ENCODE data around the gene TBK1. TPM values are rescaled to one million over a fixed set of nuclear protein-coding genes. Genes with fewer than 3 reads are reported as not detected.
"Not testable (repeated sequence)": the region's sequence is repeated elsewhere in the genome, so short reads cannot be mapped to it uniquely, and the experiment has no call there.

TBK1 gene
- total RNA-seq, 1 donor from 2014 or later, result 11.6 TPM

DNA sequence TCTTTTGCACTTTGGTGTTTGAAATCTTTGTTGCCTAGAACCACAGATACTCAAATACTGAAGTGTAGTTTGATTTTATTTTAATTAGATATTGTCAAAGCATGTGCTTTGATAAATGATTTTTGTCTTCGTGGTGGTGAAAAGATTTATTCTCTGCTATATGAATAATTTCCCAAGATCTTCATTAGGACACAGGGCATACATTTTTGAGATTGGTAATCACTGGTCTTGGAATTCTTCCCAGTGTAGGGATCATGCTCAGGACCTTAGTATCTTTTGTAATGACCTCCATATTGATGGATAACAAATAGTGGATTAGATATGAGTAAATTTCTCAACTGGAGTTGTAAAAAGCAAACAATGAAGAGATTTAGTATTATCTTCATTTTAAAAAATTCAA lies 28.2 kb downstream of the TBK1 start:
- DNase-seq (no peak), ATAC-seq (ENCODE audit: poor library complexity) (no peak)
- intact Hi-C loops (cut with DNase I), result loop anchor here (10.0 kb wide), 1 partner anchor 55 kb away; no protein-coding TSS in a partner anchor

DNA sequence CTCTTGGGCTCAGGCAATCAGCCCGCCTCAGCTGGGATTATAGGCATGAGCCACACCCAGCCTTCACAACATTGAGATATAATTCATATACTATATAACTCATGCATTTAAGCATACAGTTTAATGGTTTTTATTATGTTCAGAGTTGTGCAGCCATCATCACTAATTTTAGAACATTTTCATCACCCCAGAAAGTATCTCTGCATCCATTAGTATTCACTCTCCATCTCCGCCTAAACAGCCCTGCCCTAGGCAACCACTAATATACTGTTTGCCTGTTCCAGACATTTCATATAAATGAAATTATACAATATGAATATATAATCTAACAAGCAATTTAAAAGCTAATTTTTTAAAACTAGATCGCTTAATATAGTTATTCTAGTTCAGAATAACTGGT lies 34.7 kb downstream of the TBK1 start:
- DNase-seq (no peak), ATAC-seq (ENCODE audit: poor library complexity) (no peak)
- intact Hi-C loops (cut with DNase I), result loop anchor here (10.0 kb wide), 1 partner anchor 62 kb away; no protein-coding TSS in a partner anchor

GRCh38 chr12:64491718-64492117 lies 39.8 kb downstream of the TBK1 start:
- intact Hi-C loops (cut with DNase I), result no loop called here
- DNase-seq (no peak), ATAC-seq (ENCODE audit: poor library complexity) (no peak)

- no peak for ATAC-seq (ENCODE audit: poor library complexity)
- DNase-seq, result no peak
- intact Hi-C loops (cut with DNase I), result no loop called here
These were observed 41.6 kb downstream of the TBK1 start for GRCh38 chr12:64493513-64493912.

DNA sequence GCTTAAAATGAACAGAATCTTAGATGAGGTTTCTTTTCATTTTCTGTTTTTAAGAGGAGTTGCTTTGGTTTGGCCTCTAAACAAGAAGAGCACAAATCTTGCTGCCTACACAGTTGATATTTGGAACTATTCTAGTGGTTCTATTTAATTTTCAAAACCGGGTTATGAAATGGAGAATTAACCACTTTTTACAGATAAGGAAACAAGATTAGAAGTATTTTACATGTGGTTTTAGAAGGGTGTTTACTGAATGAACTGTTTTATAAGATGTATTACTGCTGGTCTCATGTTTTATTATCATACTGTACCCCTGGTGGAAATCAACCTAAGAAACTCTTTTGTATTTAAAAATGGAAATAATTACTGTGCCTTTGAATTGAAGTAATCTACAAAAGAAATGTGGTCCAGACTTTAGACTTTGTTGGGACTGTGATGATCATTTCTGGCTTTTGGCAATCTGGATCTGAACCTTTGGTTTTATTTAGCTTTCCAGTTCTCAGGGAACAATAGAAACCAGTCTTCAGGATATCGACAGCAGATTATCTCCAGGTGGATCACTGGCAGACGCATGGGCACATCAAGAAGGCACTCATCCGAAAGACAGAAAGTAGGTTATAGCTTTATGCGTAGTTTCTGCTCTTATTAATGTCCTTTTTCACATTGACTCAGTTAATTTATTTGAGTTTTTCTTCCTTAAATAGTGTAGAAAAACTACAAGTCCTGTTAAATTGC lies 43.2 kb downstream of the TBK1 start:
- ATAC-seq (ENCODE audit: poor library complexity), result no peak
- intact Hi-C loops (cut with DNase I), result no loop called here
- DNase-seq, result no peak

DNA sequence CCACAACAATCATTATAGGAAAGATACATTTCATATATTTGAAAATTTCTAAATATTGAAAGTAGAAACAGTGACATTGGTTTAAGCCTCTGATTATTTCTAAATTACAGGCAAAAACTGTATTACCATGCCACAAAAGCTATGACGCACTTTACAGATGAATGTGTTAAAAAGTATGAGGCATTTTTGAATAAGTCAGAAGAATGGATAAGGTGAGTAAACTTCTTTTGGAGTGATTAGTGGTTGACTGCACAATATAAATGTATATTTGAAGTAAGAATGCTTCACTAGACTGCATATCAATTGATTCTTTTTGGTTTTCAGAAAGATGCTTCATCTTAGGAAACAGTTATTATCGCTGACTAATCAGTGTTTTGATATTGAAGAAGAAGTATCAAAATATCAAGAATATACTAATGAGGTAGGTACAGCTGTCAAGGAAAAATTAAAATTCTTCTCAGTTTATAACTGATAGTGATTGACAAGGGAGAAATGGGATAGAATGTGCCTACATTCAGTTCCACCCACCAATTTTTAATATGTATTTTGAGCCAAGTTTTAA lies 45.0 kb downstream of the TBK1 start:
- no peak for DNase-seq
- ATAC-seq (ENCODE audit: poor library complexity), result no peak
- intact Hi-C loops (cut with DNase I), result no loop called here

DNA sequence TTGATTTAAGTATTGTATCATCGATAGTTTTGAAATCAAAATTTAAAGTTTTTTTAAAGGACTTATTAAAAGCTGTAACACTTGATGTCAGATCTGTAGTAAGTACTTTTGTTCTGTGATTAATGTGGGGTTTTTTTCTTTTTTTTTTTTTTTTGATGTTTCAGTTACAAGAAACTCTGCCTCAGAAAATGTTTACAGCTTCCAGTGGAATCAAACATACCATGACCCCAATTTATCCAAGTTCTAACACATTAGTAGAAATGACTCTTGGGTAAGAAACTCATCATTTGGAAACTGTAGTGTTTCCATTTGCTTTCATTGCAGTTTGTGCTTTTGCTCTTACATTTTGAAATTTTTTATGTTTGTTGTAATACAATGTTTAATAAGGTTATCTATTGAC lies 45.6 kb downstream of the TBK1 start:
- ATAC-seq (ENCODE audit: poor library complexity) (no peak), DNase-seq (no peak)
- intact Hi-C loops (cut with DNase I), result no loop called here

DNA sequence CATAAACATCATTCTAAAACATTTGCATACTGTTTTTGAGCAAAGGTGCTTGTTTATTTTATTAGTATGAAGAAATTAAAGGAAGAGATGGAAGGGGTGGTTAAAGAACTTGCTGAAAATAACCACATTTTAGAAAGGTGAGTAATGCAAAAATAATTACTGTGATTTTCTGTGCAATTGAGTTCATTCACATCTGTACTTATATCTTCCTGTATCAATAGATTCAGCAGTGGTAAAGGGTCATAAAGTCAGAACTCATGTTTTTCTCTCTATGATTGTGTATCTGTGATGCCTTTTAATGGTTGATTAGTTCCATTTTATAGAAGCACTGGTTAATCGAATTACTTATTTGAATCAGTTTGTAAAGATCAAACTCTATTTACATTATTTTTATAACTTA lies 46.0 kb downstream of the TBK1 start:
- ATAC-seq (ENCODE audit: poor library complexity) (no peak), DNase-seq (no peak)
- intact Hi-C loops (cut with DNase I), result no loop called here

- no peak for ATAC-seq (ENCODE audit: poor library complexity)
- DNase-seq, result no peak
- intact Hi-C loops (cut with DNase I), result no loop called here
These were observed 48.5 kb downstream of the TBK1 start for GRCh38 chr12:64500394-64500793.

DNA sequence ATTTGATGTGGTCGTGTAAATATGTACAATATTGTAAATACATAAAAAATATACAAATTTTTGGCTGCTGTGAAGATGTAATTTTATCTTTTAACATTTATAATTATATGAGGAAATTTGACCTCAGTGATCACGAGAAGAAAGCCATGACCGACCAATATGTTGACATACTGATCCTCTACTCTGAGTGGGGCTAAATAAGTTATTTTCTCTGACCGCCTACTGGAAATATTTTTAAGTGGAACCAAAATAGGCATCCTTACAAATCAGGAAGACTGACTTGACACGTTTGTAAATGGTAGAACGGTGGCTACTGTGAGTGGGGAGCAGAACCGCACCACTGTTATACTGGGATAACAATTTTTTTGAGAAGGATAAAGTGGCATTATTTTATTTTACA lies 49.6 kb downstream of the TBK1 start:
- no peak for ATAC-seq (ENCODE audit: poor library complexity)
- no peak for DNase-seq
- intact Hi-C loops (cut with DNase I), result no loop called here

DNA sequence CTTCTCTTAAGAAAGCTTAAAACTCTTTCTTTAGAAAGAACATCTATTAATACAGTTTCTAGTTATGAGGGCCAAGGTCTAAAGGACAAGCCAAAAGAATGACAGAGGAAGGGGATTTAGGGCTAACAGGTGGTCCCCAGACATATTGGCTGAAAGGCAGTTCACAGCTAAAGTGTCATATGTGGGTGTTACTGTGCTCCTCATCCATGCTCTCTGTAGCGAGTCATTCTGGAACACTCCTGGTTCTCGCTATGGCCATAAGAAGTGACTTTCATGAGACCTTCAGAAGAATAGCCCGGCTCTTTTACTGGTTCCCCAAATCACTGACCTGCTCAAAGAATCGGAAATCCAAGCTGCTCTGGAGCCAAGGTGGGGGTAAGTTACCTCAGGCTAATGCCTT lies 55.0 kb downstream of the TBK1 start:
- intact Hi-C loops (cut with DNase I), result no loop called here
- DNase-seq (no peak), ATAC-seq (ENCODE audit: poor library complexity) (no peak)

GRCh38 chr12:64510667-64511066 lies 58.7 kb downstream of the TBK1 start:
- intact Hi-C loops (cut with DNase I), result no loop called here
- ATAC-seq (ENCODE audit: poor library complexity), result no peak
- DNase-seq, result no peak

GRCh38 chr12:64518396-64518795 lies 66.5 kb downstream of the TBK1 start:
- no peak for DNase-seq
- intact Hi-C loops (cut with DNase I), result no loop called here
- no peak for ATAC-seq (ENCODE audit: poor library complexity)

- no peak for DNase-seq
- no peak for ATAC-seq (ENCODE audit: poor library complexity)
- intact Hi-C loops (cut with DNase I), result no loop called here
These were observed 69.9 kb downstream of the TBK1 start for GRCh38 chr12:64521833-64522232.

DNA sequence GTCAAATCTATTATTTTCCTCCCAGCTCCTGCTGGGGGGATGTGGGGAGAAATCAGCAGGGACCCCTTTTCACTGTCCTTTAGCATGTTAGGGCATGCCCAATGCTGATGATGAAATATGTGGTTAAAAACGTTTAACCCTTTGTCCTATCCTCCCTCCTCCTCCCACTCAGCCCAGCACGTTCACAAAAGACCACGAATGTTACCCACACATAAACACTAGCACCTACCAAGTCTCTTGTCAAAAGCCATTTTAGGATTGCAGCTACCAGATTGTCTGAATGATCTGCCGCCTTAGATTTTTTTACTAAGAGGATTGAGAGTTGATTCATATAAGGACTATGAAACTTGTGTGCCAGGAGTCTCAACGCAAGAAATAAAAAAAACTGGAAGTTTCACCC lies 70.4 kb downstream of the TBK1 start:
- ATAC-seq (ENCODE audit: poor library complexity), result no peak
- intact Hi-C loops (cut with DNase I), result no loop called here
- no peak for DNase-seq

GRCh38 chr12:64522807-64523206 lies 70.9 kb downstream of the TBK1 start:
- intact Hi-C loops (cut with DNase I), result no loop called here
- ATAC-seq (ENCODE audit: poor library complexity) (no peak), DNase-seq (no peak)

- not testable (repeated sequence) for ATAC-seq (ENCODE audit: poor library complexity)
These were observed 71.9 kb downstream of the TBK1 start for GRCh38 chr12:64523565-64524444.

DNA sequence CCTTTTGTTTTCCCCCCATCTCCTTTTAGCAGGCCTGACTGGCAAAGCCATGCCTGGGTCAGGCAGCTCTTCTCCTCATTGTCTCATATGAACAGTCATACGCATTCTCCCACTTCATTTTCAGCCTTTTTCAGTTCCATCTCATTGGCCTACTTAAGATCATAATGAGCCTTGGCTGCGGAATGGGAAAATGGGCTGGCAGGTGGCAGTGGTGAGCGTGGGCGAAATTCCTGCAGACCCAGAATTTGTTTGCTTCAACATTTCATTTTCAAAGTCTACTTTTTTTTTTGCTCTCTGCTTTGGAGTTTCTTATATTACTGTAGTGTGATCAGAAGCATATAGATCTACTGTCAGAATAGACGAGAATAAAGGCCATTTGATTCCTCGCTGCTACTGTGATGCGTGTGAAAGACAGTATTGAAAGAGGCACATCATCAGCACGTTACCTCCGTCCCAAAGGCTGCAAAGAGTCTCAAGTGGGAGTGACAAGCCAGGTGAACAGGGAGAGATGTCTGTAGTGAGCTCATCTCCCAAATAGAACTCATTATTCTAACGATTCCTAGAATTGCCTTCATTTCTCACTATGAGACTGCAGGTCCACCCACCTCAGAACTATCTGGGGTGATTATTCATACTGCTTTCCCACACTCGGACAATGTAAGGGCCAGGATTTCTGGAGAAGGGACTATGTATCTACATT lies 73.7 kb downstream of the TBK1 start:
- no peak for DNase-seq
- intact Hi-C loops (cut with DNase I), result no loop called here
- ATAC-seq (ENCODE audit: poor library complexity), result no peak

More at GRCh38 chr12:64523565-64524444, 71.9 kb downstream of the TBK1 start:
- intact Hi-C loops (cut with DNase I); DNase-seq: not testable (repeated sequence)

DNA sequence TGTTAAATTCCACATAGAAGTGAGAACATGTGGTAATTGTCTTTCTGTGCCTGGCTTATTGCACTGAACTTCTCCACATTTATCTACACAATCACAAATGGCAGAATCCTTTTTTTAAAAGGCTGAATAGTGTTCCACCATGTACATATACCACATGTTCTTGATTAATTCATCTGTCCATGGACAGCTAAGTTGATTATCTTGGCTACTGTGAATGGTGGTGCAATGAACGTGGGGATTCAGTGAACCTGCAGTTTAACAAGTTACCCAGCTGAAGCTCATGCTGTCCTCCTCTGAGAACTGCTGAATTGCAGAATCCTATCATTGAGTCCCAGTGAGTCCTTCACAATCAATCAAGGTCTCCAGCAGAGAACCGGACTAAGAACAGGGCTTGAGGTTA lies 74.9 kb downstream of the TBK1 start:
- DNase-seq (no peak), ATAC-seq (ENCODE audit: poor library complexity) (no peak)
- intact Hi-C loops (cut with DNase I), result no loop called here
